Measurements from ENCODE around the gene SCRG1. TPM values are rescaled to one million over a fixed set of nuclear protein-coding genes. Genes with fewer than 3 reads are reported as not detected.

The SCRG1 gene
- total RNA-seq, 1 donor = 7.6 TPM

DNA sequence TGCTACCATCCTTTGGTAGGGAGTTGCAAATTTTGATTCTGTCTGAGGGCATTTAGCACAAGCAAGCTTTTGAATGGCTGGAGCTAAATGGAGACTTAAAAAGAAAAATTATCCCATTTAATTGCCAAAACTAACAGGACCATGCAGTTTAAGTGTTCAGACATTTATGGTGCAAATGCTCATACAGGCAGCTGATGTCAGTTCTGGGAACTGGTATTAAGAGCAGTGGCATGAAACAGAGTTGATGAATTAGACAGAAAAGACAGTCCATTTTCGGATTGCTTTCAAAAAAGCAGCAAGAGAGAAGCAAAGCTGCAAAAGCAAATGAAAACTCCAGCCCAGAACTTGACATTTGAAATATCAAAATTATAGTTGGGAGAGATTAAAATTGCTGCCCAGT, 1.3 kb downstream of the SCRG1 start:
- Histone ChIP-seq H3K4me3 (ENCODE audit: insufficient read depth, low read length) (no peak overlapping the region), H3K4me1 (ENCODE audit: insufficient read depth, low read length) (peaks cover 16% of the 10 kb centered on the region), H3K79me2 (ENCODE audit: insufficient read depth, low read length) (no peaks in the 10 kb centered on the region), H3K9me3 (ENCODE audit: low read depth, low read length) (no peaks in the 10 kb centered on the region), H4K20me1 (ENCODE audit: insufficient read depth, low read length) (no peaks in the 10 kb centered on the region), H3K27me3 (ENCODE audit: insufficient read depth, low read length) (no peaks in the 10 kb centered on the region), H3K36me3 (ENCODE audit: insufficient read depth, low read length) (peaks cover 18% of the 10 kb centered on the region), H3K4me2 (ENCODE audit: insufficient read depth, low read length) (peak overlapping the region; percentile 26), H2AFZ (ENCODE audit: low read length) (no peak overlapping the region), H3K27ac (ENCODE audit: low read depth, low read length) (peak overlapping the region; percentile 54)
- TF ChIP-seq CTCF (IDR thresholded peaks at IDR 0.05; ENCODE audit: extremely low read depth, low read depth, low read length) = no peak
- no peak for DNase-seq (ENCODE audit: insufficient read length, low spot score, missing footprints)

- TF ChIP-seq CTCF (IDR thresholded peaks at IDR 0.05; ENCODE audit: extremely low read depth, low read depth, low read length) = no peak
- Histone ChIP-seq H3K9me3 (ENCODE audit: low read depth, low read length) (no peaks in the 10 kb centered on the region), H3K27ac (ENCODE audit: low read depth, low read length) (no peak overlapping the region), H3K4me3 (ENCODE audit: insufficient read depth, low read length) (no peak overlapping the region), H3K79me2 (ENCODE audit: insufficient read depth, low read length) (no peaks in the 10 kb centered on the region), H3K4me2 (ENCODE audit: insufficient read depth, low read length) (no peak overlapping the region), H3K36me3 (ENCODE audit: insufficient read depth, low read length) (peaks cover 18% of the 10 kb centered on the region), H3K27me3 (ENCODE audit: insufficient read depth, low read length) (no peaks in the 10 kb centered on the region), H3K4me1 (ENCODE audit: insufficient read depth, low read length) (no peaks in the 10 kb centered on the region), H4K20me1 (ENCODE audit: insufficient read depth, low read length) (no peaks in the 10 kb centered on the region), H2AFZ (ENCODE audit: low read length) (no peak overlapping the region)
- DNase-seq (ENCODE audit: insufficient read length, low spot score, missing footprints) = no peak
Observed at GRCh38 chr4:173391701-173392100, 7.2 kb downstream of the SCRG1 start.

GRCh38 chr4:173386751-173387150, 12.2 kb downstream of the SCRG1 start:
- no peak overlapping the region for H2AFZ ChIP-seq (ENCODE audit: low read length)
- H3K4me3 ChIP-seq (ENCODE audit: insufficient read depth, low read length) = no peak overlapping the region
- H3K27me3 ChIP-seq (ENCODE audit: insufficient read depth, low read length) = no peaks in the 10 kb centered on the region
- H3K9me3 ChIP-seq (ENCODE audit: low read depth, low read length) = no peaks in the 10 kb centered on the region
- no peak for TF ChIP-seq CTCF (IDR thresholded peaks at IDR 0.05; ENCODE audit: extremely low read depth, low read depth, low read length)
- H3K4me1 ChIP-seq (ENCODE audit: insufficient read depth, low read length) = no peaks in the 10 kb centered on the region
- H3K36me3 ChIP-seq (ENCODE audit: insufficient read depth, low read length) = no peaks in the 10 kb centered on the region
- H3K27ac ChIP-seq (ENCODE audit: low read depth, low read length) = no peak overlapping the region
- no peaks in the 10 kb centered on the region for H4K20me1 ChIP-seq (ENCODE audit: insufficient read depth, low read length)
- H3K79me2 ChIP-seq (ENCODE audit: insufficient read depth, low read length) = no peaks in the 10 kb centered on the region
- DNase-seq (ENCODE audit: insufficient read length, low spot score, missing footprints) = no peak
- no peak overlapping the region for H3K4me2 ChIP-seq (ENCODE audit: insufficient read depth, low read length)

- H2AFZ ChIP-seq (ENCODE audit: low read length) = no peak overlapping the region
- no peak overlapping the region for H3K4me3 ChIP-seq (ENCODE audit: insufficient read depth, low read length)
- no peak for DNase-seq (ENCODE audit: insufficient read length, low spot score, missing footprints)
- H3K4me2 ChIP-seq (ENCODE audit: insufficient read depth, low read length) = no peak overlapping the region
- no peaks in the 10 kb centered on the region for H3K79me2 ChIP-seq (ENCODE audit: insufficient read depth, low read length)
- H3K4me1 ChIP-seq (ENCODE audit: insufficient read depth, low read length) = no peaks in the 10 kb centered on the region
- no peak overlapping the region for H3K27ac ChIP-seq (ENCODE audit: low read depth, low read length)
- no peaks in the 10 kb centered on the region for H3K36me3 ChIP-seq (ENCODE audit: insufficient read depth, low read length)
- H4K20me1 ChIP-seq (ENCODE audit: insufficient read depth, low read length) = no peaks in the 10 kb centered on the region
- no peaks in the 10 kb centered on the region for H3K9me3 ChIP-seq (ENCODE audit: low read depth, low read length)
- no peaks in the 10 kb centered on the region for H3K27me3 ChIP-seq (ENCODE audit: insufficient read depth, low read length)
- no peak for TF ChIP-seq CTCF (IDR thresholded peaks at IDR 0.05; ENCODE audit: extremely low read depth, low read depth, low read length)
Observed at GRCh38 chr4:173382349-173382748, 16.6 kb downstream of the SCRG1 start.
